A673 (cell line): ENCODE data around the gene PRKCSH. TPM values are rescaled to one million over a fixed set of nuclear protein-coding genes. Genes with fewer than 3 reads are reported as not detected.

Source experiments
- BruUV-seq: library from RNA; stranded (reverse); fragments of 400-500 nt; replicated peaks from 2 replicates; lab custom pipeline; 2021; lab: Mats Ljungman, UMichigan
- CTCF ChIA-PET: fragments of 300-600 bp; sonication (Branson Sonifier 250); formaldehyde crosslinking; loops from one replicate; lab custom pipeline; 2022; ENCODE audit warnings: antibody characterized with exemption; lab: Charles Lee
- POLR2A ChIA-PET: fragments of 300-600 bp; sonication (Branson Sonifier 250); formaldehyde crosslinking; loops from one replicate; lab custom pipeline; 2022; ENCODE audit warnings: antibody characterized with exemption; ENCODE audit not compliant: low non-redundant PET; lab: Charles Lee
- DNase-seq: peaks from one replicate; pipeline ENCODE4 v3.0.0-alpha.2; 2015; ENCODE audit warnings: low spot score
- H3K27ac ChIP-seq: fragments of 200-600 bp; sonication (generic); 2 replicates; pipeline ENCODE4 v1.5.1; 2016; ENCODE audit warnings: mixed run types, low read depth, mild to moderate bottlenecking, mixed read lengths, antibody characterized with exemption, low read length; ENCODE audit not compliant: poor library complexity, severe bottlenecking
- H3K27me3 ChIP-seq: fragments of 200-600 bp; sonication (generic); replicated peaks from 2 replicates; pipeline ENCODE4 v1.6.1; 2017; ENCODE audit warnings: mixed run types, low read depth, mild to moderate bottlenecking, mixed read lengths, antibody characterized with exemption, low read length; ENCODE audit not compliant: insufficient read depth, poor library complexity
- H3K36me3 ChIP-seq: fragments of 200-600 bp; sonication (generic); 2 replicates; pipeline ENCODE4 v1.6.1; 2016; ENCODE audit warnings: mixed run types, mild to moderate bottlenecking, mixed read lengths, antibody characterized with exemption, low read length; ENCODE audit not compliant: insufficient read depth, poor library complexity, severe bottlenecking
- H3K4me1 ChIP-seq: fragments of 200-600 bp; sonication (generic); 2 replicates; pipeline ENCODE4 v1.6.1; 2017; ENCODE audit warnings: mixed run types, mild to moderate bottlenecking, mixed read lengths, antibody characterized with exemption, low read length; ENCODE audit not compliant: insufficient read depth, poor library complexity, severe bottlenecking
- H3K4me3 ChIP-seq: fragments of 200-600 bp; sonication (generic); 2 replicates; pipeline ENCODE4 v1.5.1; 2016; ENCODE audit warnings: low read depth, mixed run types, mild to moderate bottlenecking, mixed read lengths, low read length; ENCODE audit not compliant: poor library complexity, severe bottlenecking
- H3K9me3 ChIP-seq: fragments of 200-600 bp; sonication (generic); 2 replicates; pipeline ENCODE4 v1.6.1; 2016; ENCODE audit warnings: mixed run types, low read depth, mild to moderate bottlenecking, mixed read lengths, antibody characterized with exemption, low read length; ENCODE audit not compliant: poor library complexity, severe bottlenecking
- EZH2 ChIP-seq: fragments of 200-600 bp; sonication (generic); IDR thresholded peaks from 2 replicates; pipeline ENCODE4 v1.6.1; 2017; ENCODE audit warnings: borderline replicate concordance, low read depth, mild to moderate bottlenecking, mixed read lengths, antibody characterized with exemption, low read length; ENCODE audit not compliant: poor library complexity, severe bottlenecking
- intact Hi-C: fragments of 100-400 bp; cut with micrococcal nuclease; formaldehyde crosslinking; loops from one replicate; pipeline ENCODE4 v1.10.0; 2022; ENCODE audit not compliant: unreplicated experiment
- total RNA-seq: library from RNA; stranded (reverse); gene quantifications from 2 replicates; pipeline ENCODE4 v1.2.3, GENCODE V29; 2021
- TF ChIP-seq, protein P1 (sequence below): fragments of 300-800, 200-600 bp; sonication (generic); conservative IDR thresholded peaks from 2 replicates; pipeline ENCODE4 v1.5.1; 2017; ENCODE audit warnings: low read depth, mild to moderate bottlenecking, antibody characterized with exemption, low read length, moderate library complexity, mixed read lengths

The PRKCSH gene
- total RNA-seq, 1 experiment from 2014 or later, result 468 TPM

GRCh38 chr19:11480715-11481533 is 45.5 kb downstream of the PRKCSH start, which contains the start of gene ELAVL3:
TSS of gene ELAVL3 (minus strand) at chr19:11481046. CDS start at chr19:11480608, 438 bp downstream.
- peak; percentile 46 for TF ChIP-seq EZH2
- TF ChIP-seq, protein P1, sequence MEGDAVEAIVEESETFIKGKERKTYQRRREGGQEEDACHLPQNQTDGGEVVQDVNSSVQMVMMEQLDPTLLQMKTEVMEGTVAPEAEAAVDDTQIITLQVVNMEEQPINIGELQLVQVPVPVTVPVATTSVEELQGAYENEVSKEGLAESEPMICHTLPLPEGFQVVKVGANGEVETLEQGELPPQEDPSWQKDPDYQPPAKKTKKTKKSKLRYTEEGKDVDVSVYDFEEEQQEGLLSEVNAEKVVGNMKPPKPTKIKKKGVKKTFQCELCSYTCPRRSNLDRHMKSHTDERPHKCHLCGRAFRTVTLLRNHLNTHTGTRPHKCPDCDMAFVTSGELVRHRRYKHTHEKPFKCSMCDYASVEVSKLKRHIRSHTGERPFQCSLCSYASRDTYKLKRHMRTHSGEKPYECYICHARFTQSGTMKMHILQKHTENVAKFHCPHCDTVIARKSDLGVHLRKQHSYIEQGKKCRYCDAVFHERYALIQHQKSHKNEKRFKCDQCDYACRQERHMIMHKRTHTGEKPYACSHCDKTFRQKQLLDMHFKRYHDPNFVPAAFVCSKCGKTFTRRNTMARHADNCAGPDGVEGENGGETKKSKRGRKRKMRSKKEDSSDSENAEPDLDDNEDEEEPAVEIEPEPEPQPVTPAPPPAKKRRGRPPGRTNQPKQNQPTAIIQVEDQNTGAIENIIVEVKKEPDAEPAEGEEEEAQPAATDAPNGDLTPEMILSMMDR, result no peak
- peak within 1 kb of the TSS; percentile 44 for H3K4me3 ChIP-seq
- BruUV-seq, result no TSS peak
- peaks cover 21% of the 10 kb centered on the region for H3K4me1 ChIP-seq
- no peaks in the 10 kb centered on the region for H3K9me3 ChIP-seq
- intact Hi-C loops, result no loop called here
- H3K27ac ChIP-seq, result no peak within 1 kb of the TSS
- peak; percentile 55 for DNase-seq
- ChIA-PET CTCF (interaction anchor here (1.2 to 1.5 kb wide), 2 partner anchors 98 to 187 kb away, joined by 3 to 5 read pairs; no protein-coding TSS in a partner anchor), POLR2A (interaction anchor here (0.6 kb wide), 1 partner anchor 31 kb away, joined by 4 read pairs; no protein-coding TSS in a partner anchor)
- no peaks in the 10 kb centered on the region for H3K36me3 ChIP-seq
- peaks cover 21% of the 10 kb centered on the region for H3K27me3 ChIP-seq

GRCh38 chr19:11481534-11482383 is 46.3 kb downstream of the PRKCSH start:
- BruUV-seq, result no TSS peak
- DNase-seq, result peak; percentile 98
- CTCF ChIA-PET, result interaction anchor here (0.6 to 1.6 kb wide), 8 partner anchors 99 to 540 kb away, joined by 3 to 10 read pairs (median 4); no protein-coding TSS in a partner anchor
- intact Hi-C loops, result loop anchor here (1.0 to 2.0 kb wide), 3 partner anchors 103 to 343 kb away; no protein-coding TSS in a partner anchor
- peaks cover 21% of the 10 kb centered on the region for H3K4me1 ChIP-seq
- no peak for TF ChIP-seq EZH2
- TF ChIP-seq, protein P1, result no peak
- peak overlapping the region; percentile 55 for H3K27ac ChIP-seq
- POLR2A ChIA-PET, result no interaction called here
- H3K9me3 ChIP-seq, result no peaks in the 10 kb centered on the region
- H3K27me3 ChIP-seq, result peaks cover 21% of the 10 kb centered on the region
- H3K36me3 ChIP-seq, result no peaks in the 10 kb centered on the region
- H3K4me3 ChIP-seq, result peak overlapping the region; percentile 44
